ENCODE results near the gene IL22RA2.

IL22RA2 gene

GRCh38 chr6:137181891-137182653 lies 8.6 kb upstream of the IL22RA2 start:
- H3K9me3 ChIP-seq (ENCODE audit: control insufficient read depth, low read length) = no peaks in the 10 kb centered on the region
- H3K36me3 ChIP-seq (ENCODE audit: control insufficient read depth, insufficient read depth, low read length) = peaks cover 5% of the 10 kb centered on the region
- H3K4me3 ChIP-seq (ENCODE audit: insufficient read depth, low read depth, low read length) = no peak overlapping the region
- no peaks in the 10 kb centered on the region for H3K27me3 ChIP-seq (ENCODE audit: control insufficient read depth, insufficient read depth, low read length, poor library complexity, severe bottlenecking)
- no peak overlapping the region for H3K27ac ChIP-seq (ENCODE audit: insufficient read depth, low read depth, low read length, poor library complexity, severe bottlenecking)
- H3K4me1 ChIP-seq (ENCODE audit: control insufficient read depth, insufficient read depth, low read length) = no peaks in the 10 kb centered on the region
- WGBS, 2 experiments = 86 to 98% methylated on average over 3 of the region's 3 CpGs

DNA sequence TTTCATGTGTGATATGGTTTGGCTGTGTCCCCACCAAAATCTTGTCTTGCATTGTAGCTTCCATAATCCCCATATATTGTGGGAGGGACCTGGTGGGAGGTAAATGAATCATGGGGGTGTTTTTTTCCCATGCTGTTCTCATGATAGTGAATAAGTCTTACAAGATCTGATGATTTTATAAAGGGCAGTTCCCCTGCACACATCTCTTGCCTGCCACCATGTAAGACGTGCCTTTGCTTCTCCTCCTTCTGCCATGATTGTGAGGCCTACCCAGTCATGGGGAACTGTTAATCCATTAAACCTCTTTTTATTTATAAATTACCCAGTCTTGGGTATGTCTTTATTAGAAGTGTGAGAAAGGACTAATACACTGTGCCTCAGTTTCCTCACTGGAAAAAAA lies 4.2 kb upstream of the IL22RA2 start:
- 88 to 100% methylated on average over 1 of the region's 1 CpG for WGBS, 2 experiments

GRCh38 chr6:137176729-137177128 lies 3.3 kb upstream of the IL22RA2 start:
- no peak overlapping the region for H3K4me3 ChIP-seq (ENCODE audit: insufficient read depth, low read depth, low read length)
- no peak overlapping the region for H3K27ac ChIP-seq (ENCODE audit: insufficient read depth, low read depth, low read length, poor library complexity, severe bottlenecking)
- H3K27me3 ChIP-seq (ENCODE audit: control insufficient read depth, insufficient read depth, low read length, poor library complexity, severe bottlenecking) = no peaks in the 10 kb centered on the region

More for the DNA sequence above, 4.2 kb upstream of the IL22RA2 start:
- Histone ChIP-seq H3K4me3 (ENCODE audit: insufficient read depth, low read depth, low read length) (no peak overlapping the region), H3K27ac (ENCODE audit: insufficient read depth, low read depth, low read length, poor library complexity, severe bottlenecking) (no peak overlapping the region), H3K4me1 (ENCODE audit: control insufficient read depth, insufficient read depth, low read length) (no peaks in the 10 kb centered on the region), H3K9me3 (ENCODE audit: control insufficient read depth, low read length) (no peaks in the 10 kb centered on the region), H3K36me3 (ENCODE audit: control insufficient read depth, insufficient read depth, low read length) (peaks cover 5% of the 10 kb centered on the region), H3K27me3 (ENCODE audit: control insufficient read depth, insufficient read depth, low read length, poor library complexity, severe bottlenecking) (no peaks in the 10 kb centered on the region)

GRCh38 chr6:137175868-137176245 lies 2.4 kb upstream of the IL22RA2 start:
- H3K9me3 ChIP-seq (ENCODE audit: control insufficient read depth, low read length) = no peaks in the 10 kb centered on the region
- no peaks in the 10 kb centered on the region for H3K36me3 ChIP-seq (ENCODE audit: control insufficient read depth, insufficient read depth, low read length)
- H3K4me1 ChIP-seq (ENCODE audit: control insufficient read depth, insufficient read depth, low read length) = no peaks in the 10 kb centered on the region
- no peak overlapping the region for H3K27ac ChIP-seq (ENCODE audit: insufficient read depth, low read depth, low read length, poor library complexity, severe bottlenecking)
- H3K27me3 ChIP-seq (ENCODE audit: control insufficient read depth, insufficient read depth, low read length, poor library complexity, severe bottlenecking) = no peaks in the 10 kb centered on the region
- no peak overlapping the region for H3K4me3 ChIP-seq (ENCODE audit: insufficient read depth, low read depth, low read length)
- WGBS, 2 experiments = no CpG with 5 or more reads among the region's 1 CpG

More at GRCh38 chr6:137176729-137177128, 3.3 kb upstream of the IL22RA2 start:
- Histone ChIP-seq H3K9me3 (ENCODE audit: control insufficient read depth, low read length) (no peaks in the 10 kb centered on the region), H3K36me3 (ENCODE audit: control insufficient read depth, insufficient read depth, low read length) (peaks cover 3% of the 10 kb centered on the region), H3K4me1 (ENCODE audit: control insufficient read depth, insufficient read depth, low read length) (no peaks in the 10 kb centered on the region)
- 94 to 99% methylated on average over 5 of the region's 5 CpGs for WGBS, 2 experiments

DNA sequence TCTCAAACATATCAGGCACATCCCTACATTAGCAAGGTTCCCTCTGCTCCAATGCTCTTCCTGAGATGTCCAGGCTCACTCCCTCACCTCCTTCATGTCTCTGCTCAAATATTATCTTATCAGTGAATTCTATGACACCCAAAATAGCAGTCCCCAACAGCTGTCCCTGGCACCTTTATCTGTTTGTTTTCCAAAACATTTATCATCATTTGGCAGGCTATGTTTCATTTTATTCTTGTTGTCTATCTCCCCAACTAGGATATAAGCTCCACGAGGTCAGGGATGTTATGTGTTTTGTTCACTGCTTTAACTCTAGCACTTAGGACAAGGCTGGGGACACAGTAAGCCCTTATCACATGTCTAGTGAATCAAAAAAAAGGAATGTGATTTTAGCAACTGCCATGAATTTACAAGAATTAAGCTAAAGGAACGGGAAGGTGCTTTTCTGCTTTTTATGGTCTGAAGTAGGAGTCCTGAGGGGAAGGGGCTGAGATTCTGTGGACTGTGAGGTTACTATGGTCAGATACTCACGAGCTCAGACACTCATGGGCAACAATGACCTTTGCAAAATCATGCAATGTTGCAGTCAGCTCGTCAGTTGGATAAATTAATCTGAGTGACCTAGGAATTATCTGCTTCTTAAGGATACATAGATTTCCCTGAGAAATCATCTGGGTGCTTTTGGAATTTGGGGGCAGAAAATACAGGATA lies 1.9 kb upstream of the IL22RA2 start:
- 88 to 93% methylated on average over 4 of the region's 4 CpGs for WGBS, 2 experiments

GRCh38 chr6:137172734-137173431 lies 561 bp downstream of the IL22RA2 start:
- Histone ChIP-seq H3K9me3 (ENCODE audit: control insufficient read depth, low read length) (no peaks in the 10 kb centered on the region), H3K27me3 (ENCODE audit: control insufficient read depth, insufficient read depth, low read length, poor library complexity, severe bottlenecking) (no peaks in the 10 kb centered on the region), H3K36me3 (ENCODE audit: control insufficient read depth, insufficient read depth, low read length) (no peaks in the 10 kb centered on the region), H3K4me1 (ENCODE audit: control insufficient read depth, insufficient read depth, low read length) (no peaks in the 10 kb centered on the region), H3K4me3 (ENCODE audit: insufficient read depth, low read depth, low read length) (no peak overlapping the region), H3K27ac (ENCODE audit: insufficient read depth, low read depth, low read length, poor library complexity, severe bottlenecking) (no peak overlapping the region)
- 92 to 94% methylated on average over 5 to 8 of the region's 11 CpGs for WGBS, 2 experiments

More for the DNA sequence above, 1.9 kb upstream of the IL22RA2 start:
- Histone ChIP-seq H3K4me3 (ENCODE audit: insufficient read depth, low read depth, low read length) (no peak overlapping the region), H3K27me3 (ENCODE audit: control insufficient read depth, insufficient read depth, low read length, poor library complexity, severe bottlenecking) (no peaks in the 10 kb centered on the region), H3K27ac (ENCODE audit: insufficient read depth, low read depth, low read length, poor library complexity, severe bottlenecking) (no peak overlapping the region), H3K9me3 (ENCODE audit: control insufficient read depth, low read length) (no peaks in the 10 kb centered on the region), H3K36me3 (ENCODE audit: control insufficient read depth, insufficient read depth, low read length) (no peaks in the 10 kb centered on the region), H3K4me1 (ENCODE audit: control insufficient read depth, insufficient read depth, low read length) (no peaks in the 10 kb centered on the region)

GRCh38 chr6:137171824-137172733 lies 1.4 kb downstream of the IL22RA2 start:
- no peaks in the 10 kb centered on the region for H3K4me1 ChIP-seq (ENCODE audit: control insufficient read depth, insufficient read depth, low read length)
- no peaks in the 10 kb centered on the region for H3K9me3 ChIP-seq (ENCODE audit: control insufficient read depth, low read length)
- no peaks in the 10 kb centered on the region for H3K36me3 ChIP-seq (ENCODE audit: control insufficient read depth, insufficient read depth, low read length)
- H3K27me3 ChIP-seq (ENCODE audit: control insufficient read depth, insufficient read depth, low read length, poor library complexity, severe bottlenecking) = no peaks in the 10 kb centered on the region
- 69 to 70% methylated on average over 13 of the region's 13 CpGs for WGBS, 2 experiments
- H3K27ac ChIP-seq (ENCODE audit: insufficient read depth, low read depth, low read length, poor library complexity, severe bottlenecking) = no peak overlapping the region
- no peak overlapping the region for H3K4me3 ChIP-seq (ENCODE audit: insufficient read depth, low read depth, low read length)

GRCh38 chr6:137171053-137171374 lies 2.4 kb downstream of the IL22RA2 start:
- H3K9me3 ChIP-seq (ENCODE audit: control insufficient read depth, low read length) = no peaks in the 10 kb centered on the region
- no peak overlapping the region for H3K27ac ChIP-seq (ENCODE audit: insufficient read depth, low read depth, low read length, poor library complexity, severe bottlenecking)
- no peak overlapping the region for H3K4me3 ChIP-seq (ENCODE audit: insufficient read depth, low read depth, low read length)
- no peaks in the 10 kb centered on the region for H3K4me1 ChIP-seq (ENCODE audit: control insufficient read depth, insufficient read depth, low read length)
- no peaks in the 10 kb centered on the region for H3K27me3 ChIP-seq (ENCODE audit: control insufficient read depth, insufficient read depth, low read length, poor library complexity, severe bottlenecking)
- WGBS, 2 experiments = no CpG with 5 or more reads among the region's 1 CpG
- H3K36me3 ChIP-seq (ENCODE audit: control insufficient read depth, insufficient read depth, low read length) = no peaks in the 10 kb centered on the region

DNA sequence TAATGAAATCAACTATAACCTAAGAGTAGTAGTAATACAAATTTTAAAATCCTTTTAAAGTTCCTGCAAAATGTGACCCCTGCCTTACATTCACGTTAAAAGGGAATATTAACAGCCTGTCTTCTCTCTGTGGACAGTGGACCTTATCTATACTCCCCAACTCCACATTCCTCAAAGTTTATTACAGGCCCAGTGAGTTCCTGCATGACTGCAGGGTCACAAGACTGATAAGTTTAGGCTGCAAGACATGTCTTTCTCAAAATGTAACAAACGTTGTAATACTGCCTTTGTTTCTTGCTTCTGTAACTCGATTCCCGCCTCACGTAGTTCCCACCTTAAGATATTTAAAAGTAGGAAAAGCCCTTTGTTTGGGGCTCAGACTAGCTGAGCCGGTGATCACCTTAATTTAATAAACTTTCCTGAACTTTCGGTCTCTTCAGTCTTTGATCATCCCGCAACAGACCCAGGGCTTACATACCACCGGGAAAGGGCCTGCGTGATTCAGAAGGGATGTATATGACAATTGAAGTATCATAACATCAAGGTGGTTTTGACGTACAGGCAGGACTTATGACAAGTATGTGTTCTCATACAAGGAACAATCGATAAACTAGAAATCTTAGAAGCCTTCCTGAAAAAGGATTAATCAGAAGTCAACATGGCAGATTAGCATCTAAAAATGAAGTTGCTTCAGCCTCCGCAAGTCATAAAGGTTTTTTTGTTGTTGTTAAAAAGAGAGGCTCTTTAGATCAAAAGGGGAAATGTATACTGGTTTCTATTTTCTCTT lies 3.0 kb downstream of the IL22RA2 start:
- no peak overlapping the region for H3K4me3 ChIP-seq (ENCODE audit: insufficient read depth, low read depth, low read length)

More for the DNA sequence above, 3.0 kb downstream of the IL22RA2 start:
- WGBS, 2 experiments = 90 to 95% methylated on average over 13 of the region's 13 CpGs
- Histone ChIP-seq H3K4me1 (ENCODE audit: control insufficient read depth, insufficient read depth, low read length) (no peaks in the 10 kb centered on the region), H3K9me3 (ENCODE audit: control insufficient read depth, low read length) (no peaks in the 10 kb centered on the region), H3K27me3 (ENCODE audit: control insufficient read depth, insufficient read depth, low read length, poor library complexity, severe bottlenecking) (no peaks in the 10 kb centered on the region), H3K36me3 (ENCODE audit: control insufficient read depth, insufficient read depth, low read length) (no peaks in the 10 kb centered on the region), H3K27ac (ENCODE audit: insufficient read depth, low read depth, low read length, poor library complexity, severe bottlenecking) (no peak overlapping the region)
